H9 (cell line): Measurements from ENCODE around the gene CPNE5. TPM values are rescaled to one million over a fixed set of nuclear protein-coding genes. Genes with fewer than 3 reads are reported as not detected.

Source experiments
- DNase-seq: peaks from one replicate; pipeline ENCODE4 v3.0.0-alpha.2; 2017
- H2AFZ ChIP-seq: one replicate; pipeline ENCODE4 v1.6.1; 2013; ENCODE audit warnings: mild to moderate bottlenecking, low read length, control low read depth, moderate library complexity
- H2AK5ac ChIP-seq: 2 replicates; pipeline ENCODE4 v1.6.1; 2013; ENCODE audit warnings: low read length, control low read depth, mixed read lengths; ENCODE audit not compliant: insufficient read length
- H2BK120ac ChIP-seq: one replicate; pipeline ENCODE4 v1.6.1; 2013; ENCODE audit warnings: low read depth, mild to moderate bottlenecking, low read length, control low read depth, inconsistent platforms; ENCODE audit not compliant: poor library complexity, severe bottlenecking
- H2BK12ac ChIP-seq: 2 replicates; pipeline ENCODE4 v1.6.1; 2013; ENCODE audit warnings: low read length, control low read depth, mixed read lengths, low read depth; ENCODE audit not compliant: insufficient read length
- H2BK15ac ChIP-seq: 2 replicates; pipeline ENCODE4 v1.6.1; 2013; ENCODE audit warnings: low read depth, low read length, control low read depth
- H2BK20ac ChIP-seq: one replicate; pipeline ENCODE4 v1.6.1; 2013; ENCODE audit warnings: low read depth, mild to moderate bottlenecking, low read length, control low read depth, inconsistent platforms; ENCODE audit not compliant: poor library complexity, severe bottlenecking
- H2BK5ac ChIP-seq: 2 replicates; pipeline ENCODE4 v1.6.1; 2013; ENCODE audit warnings: low read length, control low read depth, mixed read lengths; ENCODE audit not compliant: insufficient read length
- H3K14ac ChIP-seq: 2 replicates; pipeline ENCODE4 v1.6.1; 2013; ENCODE audit warnings: low read length, control low read depth; ENCODE audit not compliant: insufficient read depth
- H3K18ac ChIP-seq: 2 replicates; pipeline ENCODE4 v1.6.1; 2013; ENCODE audit warnings: low read depth, mild to moderate bottlenecking, mixed read lengths, low read length, control low read depth; ENCODE audit not compliant: insufficient read length
- H3K23ac ChIP-seq: 2 replicates; pipeline ENCODE4 v1.6.1; 2013; ENCODE audit warnings: low read length, control low read depth, mixed read lengths, low read depth; ENCODE audit not compliant: insufficient read length
- H3K23me2 ChIP-seq: 2 replicates; pipeline ENCODE4 v1.6.1; 2013; ENCODE audit warnings: low read depth, mild to moderate bottlenecking, mixed read lengths, low read length, control low read depth; ENCODE audit not compliant: insufficient read length, poor library complexity, severe bottlenecking
- H3K27ac ChIP-seq: 2 replicates; pipeline ENCODE4 v1.5.1; 2013; ENCODE audit warnings: low read length, control low read depth, mixed read lengths, low read depth; ENCODE audit not compliant: insufficient read length
- H3K27me3 ChIP-seq: 2 replicates; pipeline ENCODE4 v1.6.1; 2013; ENCODE audit warnings: low read length, control low read depth, inconsistent platforms; ENCODE audit not compliant: insufficient read depth
- H3K4ac ChIP-seq: 2 replicates; pipeline ENCODE4 v1.6.1; 2013; ENCODE audit warnings: low read depth, mild to moderate bottlenecking, control low read depth, inconsistent platforms, low read length, moderate library complexity
- H3K4me1 ChIP-seq: 2 replicates; pipeline ENCODE4 v1.6.1; 2013; ENCODE audit warnings: low read length, control low read depth, inconsistent platforms; ENCODE audit not compliant: insufficient read depth
- H3K4me2 ChIP-seq: 2 replicates; pipeline ENCODE4 v1.6.1; 2013; ENCODE audit warnings: low read length, control low read depth, mixed read lengths; ENCODE audit not compliant: insufficient read length, insufficient read depth
- H3K56ac ChIP-seq: 2 replicates; pipeline ENCODE4 v1.6.1; 2013; ENCODE audit warnings: low read depth, mild to moderate bottlenecking, mixed read lengths, low read length, control low read depth; ENCODE audit not compliant: insufficient read length
- H3K79me1 ChIP-seq: 2 replicates; pipeline ENCODE4 v1.6.1; 2013; ENCODE audit warnings: low read depth, mild to moderate bottlenecking, moderate library complexity, low read length, control low read depth, inconsistent platforms; ENCODE audit not compliant: insufficient read depth, poor library complexity, severe bottlenecking
- H3K79me2 ChIP-seq: 2 replicates; pipeline ENCODE4 v1.6.1; 2013; ENCODE audit warnings: low read length, control low read depth, inconsistent platforms; ENCODE audit not compliant: insufficient read depth
- H3K9ac ChIP-seq: 2 replicates; pipeline ENCODE4 v1.6.1; 2013; ENCODE audit warnings: low read length, control low read depth, mixed read lengths; ENCODE audit not compliant: insufficient read length; ENCODE audit errors: extremely low read depth
- H3K9me3 ChIP-seq: one replicate; pipeline ENCODE4 v1.6.1; 2013; ENCODE audit warnings: low read depth, low read length, inconsistent platforms; ENCODE audit not compliant: control insufficient read depth
- H3T11ph ChIP-seq: one replicate; pipeline ENCODE4 v1.6.1; 2013; ENCODE audit warnings: mild to moderate bottlenecking, low read length, control low read depth, inconsistent platforms
- H4K20me1 ChIP-seq: one replicate; pipeline ENCODE4 v1.6.1; 2013; ENCODE audit not compliant: control insufficient read depth, insufficient read length, insufficient read depth
- H4K5ac ChIP-seq: 2 replicates; pipeline ENCODE4 v1.6.1; 2013; ENCODE audit warnings: low read depth, mild to moderate bottlenecking, mixed read lengths, low read length, control low read depth; ENCODE audit not compliant: insufficient read length
- H4K8ac ChIP-seq: replicated peaks from 2 replicates; pipeline ENCODE4 v1.6.1; 2013; ENCODE audit warnings: low read length, control low read depth, mixed read lengths, low read depth; ENCODE audit not compliant: insufficient read length
- H4K91ac ChIP-seq: 2 replicates; pipeline ENCODE4 v1.6.1; 2013; ENCODE audit warnings: low read depth, mild to moderate bottlenecking, moderate library complexity, mixed read lengths, low read length, control low read depth; ENCODE audit not compliant: insufficient read length
- H3K27ac Mint-ChIP-seq, 3 experiments: 2 replicates in 2 of 3; 3 replicates in 1 of 3; pipeline ENCODE4 v1.8.0; 2020 to 2021; ENCODE audit warnings: mixed read lengths in 3 of 3, mild to moderate bottlenecking in 1 of 3, moderate library complexity in 1 of 3
- H3K27me3 Mint-ChIP-seq: 2 replicates; pipeline ENCODE4 v1.8.0; 2021; ENCODE audit warnings: low read depth, mild to moderate bottlenecking, moderate library complexity, mixed read lengths
- H3K36me3 Mint-ChIP-seq, 3 experiments: 2 replicates in 2 of 3; 3 replicates in 1 of 3; pipeline ENCODE4 v1.8.0; 2020 to 2021; ENCODE audit warnings: low read depth in 3 of 3, mixed read lengths in 3 of 3; ENCODE audit not compliant: insufficient read depth in 1 of 3
- H3K4me1 Mint-ChIP-seq, 2 experiments: 2 replicates each; pipeline ENCODE4 v1.8.0; 2020; ENCODE audit warnings: mixed read lengths in 2 of 2
- H3K4me3 Mint-ChIP-seq, 2 experiments: 2 replicates in 1 of 2; 3 replicates in 1 of 2; pipeline ENCODE4 v1.8.0; 2020 to 2021; ENCODE audit warnings: mild to moderate bottlenecking in 2 of 2, mixed read lengths in 2 of 2, moderate library complexity in 1 of 2
- H3K9me3 Mint-ChIP-seq, 2 experiments: 2 replicates in 1 of 2; 3 replicates in 1 of 2; pipeline ENCODE4 v1.8.0; 2020; ENCODE audit warnings: mild to moderate bottlenecking in 2 of 2, mixed read lengths in 2 of 2, moderate library complexity in 1 of 2
- WGBS: extraction: QIAGEN DNeasy Blood & Tissue Kit; methylation state at CpG from one replicate; pipeline ENCODE4 v1.1.7; 2013; ENCODE audit warnings: missing lambda C conversion rate, low lambda C conversion rate, mixed read lengths; ENCODE audit not compliant: insufficient read length; ENCODE audit errors: extremely low coverage; 5-methylcytosine and 5-hydroxymethylcytosine counted together
- total RNA-seq: library from RNA; stranded (reverse); gene quantifications from 2 replicates; pipeline ENCODE4 v1.2.1, GENCODE V29; 2021
- TF ChIP-seq, protein P1 (sequence below): fragments of 200-600 bp; sonication (generic); conservative IDR thresholded peaks from 3 replicates; pipeline ENCODE4 v1.8.0; 2021; ENCODE audit warnings: antibody characterized with exemption, mild to moderate bottlenecking

Gene CPNE5
- total RNA-seq, 1 experiment from 2014 or later, result 0.52 TPM

DNA sequence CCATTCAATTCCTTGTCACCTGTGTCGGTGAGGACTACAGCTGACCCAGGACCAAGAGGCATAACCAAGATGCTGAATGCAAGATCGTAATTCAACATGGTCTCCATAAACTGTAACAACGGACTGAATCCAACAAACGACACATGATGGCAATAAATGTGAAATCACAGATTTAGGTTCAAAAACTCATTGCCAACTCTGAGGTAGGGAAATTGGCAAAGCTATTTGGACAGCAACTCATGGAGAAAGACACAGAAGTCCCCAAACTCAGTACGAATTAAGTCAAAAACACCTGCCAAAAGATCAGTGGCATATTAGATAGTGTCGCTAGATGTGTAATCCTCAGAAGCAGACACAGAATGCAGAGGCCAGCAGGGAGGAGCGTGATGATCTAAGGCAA, 25.0 kb downstream of the CPNE5 start:
- no peak overlapping the region for H2BK15ac ChIP-seq
- no peak overlapping the region for H3K14ac ChIP-seq
- H2BK120ac ChIP-seq, result no peak overlapping the region
- H3K56ac ChIP-seq, result no peak overlapping the region
- DNase-seq, result no peak
- no peak overlapping the region for H4K8ac ChIP-seq
- H3K4ac ChIP-seq, result no peak overlapping the region
- H2BK12ac ChIP-seq, result no peak overlapping the region
- H3K27me3 ChIP-seq, result no peaks in the 10 kb centered on the region
- H3K9ac ChIP-seq, result no peak overlapping the region
- no peak overlapping the region for H3K23ac ChIP-seq
- no peak overlapping the region for H4K91ac ChIP-seq
- no peaks in the 10 kb centered on the region for H3K9me3 ChIP-seq
- Mint-ChIP-seq H3K27ac (no peak overlapping the region), H3K36me3 (no peaks in the 10 kb centered on the region), H3K4me3 (no peak overlapping the region), H3K27me3 (peaks cover 23% of the 10 kb centered on the region), H3K9me3 (no peaks in the 10 kb centered on the region; a peak in 1 of 5 replicates), H3K4me1 (peaks cover 10 to 31% of the 10 kb centered on the region in 2 experiments)
- H3K23me2 ChIP-seq, result no peaks in the 10 kb centered on the region
- H2BK20ac ChIP-seq, result no peak overlapping the region
- no peak overlapping the region for H2BK5ac ChIP-seq
- no peak overlapping the region for H3K18ac ChIP-seq
- H2AFZ ChIP-seq, result no peak overlapping the region
- TF ChIP-seq, protein P1, sequence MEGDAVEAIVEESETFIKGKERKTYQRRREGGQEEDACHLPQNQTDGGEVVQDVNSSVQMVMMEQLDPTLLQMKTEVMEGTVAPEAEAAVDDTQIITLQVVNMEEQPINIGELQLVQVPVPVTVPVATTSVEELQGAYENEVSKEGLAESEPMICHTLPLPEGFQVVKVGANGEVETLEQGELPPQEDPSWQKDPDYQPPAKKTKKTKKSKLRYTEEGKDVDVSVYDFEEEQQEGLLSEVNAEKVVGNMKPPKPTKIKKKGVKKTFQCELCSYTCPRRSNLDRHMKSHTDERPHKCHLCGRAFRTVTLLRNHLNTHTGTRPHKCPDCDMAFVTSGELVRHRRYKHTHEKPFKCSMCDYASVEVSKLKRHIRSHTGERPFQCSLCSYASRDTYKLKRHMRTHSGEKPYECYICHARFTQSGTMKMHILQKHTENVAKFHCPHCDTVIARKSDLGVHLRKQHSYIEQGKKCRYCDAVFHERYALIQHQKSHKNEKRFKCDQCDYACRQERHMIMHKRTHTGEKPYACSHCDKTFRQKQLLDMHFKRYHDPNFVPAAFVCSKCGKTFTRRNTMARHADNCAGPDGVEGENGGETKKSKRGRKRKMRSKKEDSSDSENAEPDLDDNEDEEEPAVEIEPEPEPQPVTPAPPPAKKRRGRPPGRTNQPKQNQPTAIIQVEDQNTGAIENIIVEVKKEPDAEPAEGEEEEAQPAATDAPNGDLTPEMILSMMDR, result no peak
- H4K5ac ChIP-seq, result no peak overlapping the region
- H4K20me1 ChIP-seq, result no peaks in the 10 kb centered on the region
- no peak overlapping the region for H3K4me2 ChIP-seq
- no peak overlapping the region for H3T11ph ChIP-seq
- H3K79me1 ChIP-seq, result no peaks in the 10 kb centered on the region
- H3K4me1 ChIP-seq, result peaks cover 3% of the 10 kb centered on the region; the same call in 1 of the 2 replicates
- no peaks in the 10 kb centered on the region for H3K79me2 ChIP-seq
- H3K27ac ChIP-seq, result no peak overlapping the region
- H2AK5ac ChIP-seq, result no peak overlapping the region
- no CpG with 5 or more reads among the region's 7 CpGs for WGBS
